GM21447 (cell line): Measurements from ENCODE around the gene ST7L.

Experiments used
- ATAC-seq: cut with Tn5 transposase; IDR thresholded peaks from one replicate; pipeline ENCODE4 v1.9.1; 2021; ENCODE audit not compliant: unreplicated experiment

Gene ST7L

DNA sequence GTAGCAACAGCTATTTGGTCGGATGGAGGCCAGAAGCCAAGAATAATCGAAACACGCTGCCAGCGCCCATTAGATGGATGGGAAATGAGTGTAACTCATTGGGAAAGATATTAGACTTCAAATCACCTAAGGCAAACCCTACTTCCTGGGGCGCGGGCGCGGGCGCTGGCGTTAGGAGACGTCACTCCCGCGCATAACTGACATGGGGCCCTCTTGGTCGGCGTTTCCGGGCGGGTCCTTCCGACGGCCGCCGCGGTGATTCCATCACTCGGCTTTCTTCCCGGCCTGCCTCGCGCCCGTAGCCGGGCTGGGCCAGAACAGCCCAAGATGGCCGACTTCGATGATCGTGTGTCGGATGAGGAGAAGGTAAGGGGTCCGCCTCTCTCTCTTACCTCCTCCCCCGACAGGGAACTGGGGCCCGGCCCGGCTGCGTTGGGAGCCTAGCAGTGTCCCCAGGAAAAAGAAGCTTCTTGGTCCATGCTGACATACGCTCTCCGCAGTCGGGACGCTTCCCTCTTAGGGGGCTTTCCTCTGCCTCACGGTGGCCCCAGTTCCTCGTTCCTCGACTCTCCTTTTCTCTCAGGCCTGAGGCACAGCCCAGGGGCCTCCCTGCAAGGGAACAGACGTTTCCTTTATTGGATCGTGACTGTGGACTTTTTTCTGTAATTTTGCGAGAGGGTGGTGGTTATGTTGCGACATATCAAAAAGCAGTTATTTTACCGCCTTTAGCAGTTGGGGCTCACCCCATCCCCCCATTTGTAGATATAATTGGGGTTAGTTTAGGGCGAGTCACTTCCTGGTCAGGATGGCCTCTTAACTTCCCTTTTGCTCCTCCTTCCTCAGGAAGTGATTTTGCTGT lies 806 bp upstream of the ST7L start, which contains the start of gene CAPZA1:
Gene CAPZA1 (plus strand): TSS at position 315 of the 859 bp plus-strand sequence. CDS start 13 bp downstream, at position 328.
- ATAC-seq = peak; percentile 78

DNA sequence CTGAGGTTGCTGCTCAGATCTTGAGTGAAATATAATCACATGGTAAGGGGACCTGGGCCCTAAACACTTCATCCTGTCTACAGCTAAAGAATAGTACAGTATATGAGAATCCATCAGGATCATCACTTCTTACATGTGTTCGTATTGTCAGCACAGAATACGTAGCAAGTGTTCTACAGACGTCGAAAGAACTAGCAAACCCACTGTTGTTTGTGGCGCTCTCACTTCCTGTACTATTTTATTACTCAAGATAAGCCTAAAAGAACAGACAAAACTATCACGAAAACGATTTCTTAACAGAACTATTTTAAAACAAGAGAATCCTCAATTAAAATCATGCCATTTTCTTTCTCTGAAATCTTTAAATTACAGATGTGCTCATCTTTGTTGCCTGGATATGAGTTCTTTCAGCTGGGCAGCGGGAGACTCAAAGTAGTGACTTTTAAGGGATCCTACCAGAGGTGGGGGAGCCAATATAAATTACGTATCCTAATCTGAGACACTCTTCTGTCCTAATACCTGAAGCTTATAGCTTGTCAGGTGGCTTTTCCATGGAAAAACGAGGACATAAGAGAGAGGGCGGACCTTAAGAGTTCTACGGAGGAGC lies 724 bp downstream of the ST7L start:
- ATAC-seq = no peak

DNA sequence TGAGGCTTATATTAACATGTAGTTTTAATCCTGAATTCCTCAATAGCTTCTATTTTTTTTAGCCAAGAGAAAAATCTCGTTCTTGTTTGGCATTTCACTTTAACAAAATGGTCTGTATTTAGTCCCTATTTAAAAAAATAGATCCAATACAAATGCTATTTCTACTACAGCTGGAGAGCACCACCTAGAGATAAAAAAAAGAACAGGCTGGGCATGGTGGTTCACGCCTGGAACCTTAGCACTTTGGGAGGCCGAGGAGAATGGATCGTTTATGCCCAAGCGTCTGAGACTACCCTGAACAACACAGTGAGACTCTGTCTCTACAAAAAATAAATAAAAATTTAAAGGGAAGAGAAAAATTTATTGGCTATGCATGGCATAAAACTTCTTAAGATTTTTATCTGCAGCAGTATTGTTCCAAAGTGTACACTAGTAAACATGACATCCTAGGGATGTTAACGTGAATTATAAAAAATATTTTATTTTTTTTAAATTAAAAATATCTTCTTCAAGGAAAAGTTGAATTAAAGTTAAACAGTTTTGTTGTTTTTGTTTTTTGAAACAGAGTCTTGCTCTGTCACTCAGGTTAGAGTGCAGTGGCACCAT lies 4.4 kb downstream of the ST7L start:
- ATAC-seq = no peak

DNA sequence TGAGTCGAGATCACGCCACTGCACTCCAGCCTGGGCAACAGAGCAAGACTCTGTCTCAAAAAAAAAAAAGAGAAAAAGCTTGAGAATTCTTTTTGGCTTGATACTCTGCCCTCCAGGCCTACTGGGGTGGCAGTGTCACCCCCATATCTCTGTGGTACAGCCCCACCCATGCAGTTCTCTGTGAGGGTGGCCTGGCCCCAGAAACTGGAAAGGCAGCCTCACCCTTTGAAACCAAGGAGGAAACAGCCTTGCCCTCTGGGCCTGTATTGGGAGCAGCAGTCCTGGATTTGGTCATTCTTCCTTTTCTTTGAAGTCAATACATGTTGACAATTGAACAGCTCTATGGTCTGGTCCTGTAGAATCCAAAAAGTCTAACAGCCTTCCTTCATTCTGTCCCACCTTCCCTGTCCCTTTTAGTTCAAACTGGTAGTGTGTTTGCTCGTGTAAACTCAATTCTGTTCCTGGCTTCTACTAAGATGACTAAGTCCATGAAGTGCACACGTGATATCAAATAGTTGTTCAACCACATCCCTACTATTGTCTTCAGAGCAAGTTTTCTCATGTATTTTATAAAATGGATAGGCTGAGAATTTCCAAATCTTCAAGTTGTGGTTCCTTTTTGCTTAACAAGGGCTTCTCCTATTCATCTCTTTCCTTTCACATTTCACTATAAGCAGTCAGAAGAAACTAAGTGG lies 13.2 kb downstream of the ST7L start:
- no peak for ATAC-seq

DNA sequence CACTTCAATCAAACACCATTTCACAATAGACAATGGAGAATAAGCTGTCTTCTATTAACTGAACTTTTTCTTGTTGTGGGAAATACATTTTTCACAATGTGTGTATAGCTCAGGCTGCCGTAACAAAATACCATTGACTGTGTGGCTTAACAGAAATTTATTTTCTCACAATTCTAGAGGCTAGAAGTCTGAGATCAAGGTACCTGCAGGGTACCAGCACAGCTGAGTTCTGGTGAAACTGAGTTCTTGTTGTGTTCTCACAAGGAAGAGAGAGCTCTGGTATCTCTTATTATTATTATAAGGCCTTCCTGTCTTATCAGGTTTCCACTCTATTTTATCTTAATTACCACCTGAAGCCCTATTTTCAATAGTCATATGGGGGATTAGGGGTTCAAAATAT lies 15.4 kb downstream of the ST7L start:
- no peak for ATAC-seq

DNA sequence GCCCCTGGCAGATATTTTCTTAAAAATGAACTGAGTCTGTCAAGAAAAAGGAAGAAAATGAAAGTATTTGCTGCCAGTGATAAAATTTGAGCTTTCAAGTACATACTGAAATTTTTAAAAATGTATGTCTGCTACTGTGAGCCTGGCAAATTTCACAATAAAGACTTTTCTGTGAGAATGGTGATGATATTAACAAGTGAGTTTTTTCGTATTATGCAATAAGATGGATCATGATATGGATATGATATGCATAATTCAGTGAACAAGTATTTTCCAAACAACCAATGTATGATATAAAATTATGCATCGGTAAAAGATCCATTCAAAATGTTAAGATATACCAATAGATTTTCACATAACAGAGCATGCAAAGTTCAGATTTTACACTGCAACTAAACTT lies 15.9 kb downstream of the ST7L start:
- ATAC-seq = no peak

DNA sequence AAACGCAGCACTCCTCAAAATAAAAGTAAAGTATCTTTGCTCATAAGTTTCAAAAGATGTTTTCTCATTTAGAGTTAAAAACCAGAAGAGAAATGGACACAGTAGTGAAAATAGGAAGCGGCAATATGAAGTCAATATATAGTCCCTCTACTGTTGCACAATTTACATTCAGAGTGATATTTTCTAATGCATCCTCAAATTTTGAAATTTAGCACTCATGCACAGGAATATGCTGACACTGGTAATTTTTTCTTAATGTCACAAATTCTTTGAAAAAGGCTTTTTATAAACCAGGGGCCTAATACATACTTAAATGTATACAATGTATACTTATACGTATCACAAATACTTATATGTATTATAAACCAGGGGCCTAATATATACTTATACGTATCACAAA lies 19.5 kb downstream of the ST7L start:
- no peak for ATAC-seq

DNA sequence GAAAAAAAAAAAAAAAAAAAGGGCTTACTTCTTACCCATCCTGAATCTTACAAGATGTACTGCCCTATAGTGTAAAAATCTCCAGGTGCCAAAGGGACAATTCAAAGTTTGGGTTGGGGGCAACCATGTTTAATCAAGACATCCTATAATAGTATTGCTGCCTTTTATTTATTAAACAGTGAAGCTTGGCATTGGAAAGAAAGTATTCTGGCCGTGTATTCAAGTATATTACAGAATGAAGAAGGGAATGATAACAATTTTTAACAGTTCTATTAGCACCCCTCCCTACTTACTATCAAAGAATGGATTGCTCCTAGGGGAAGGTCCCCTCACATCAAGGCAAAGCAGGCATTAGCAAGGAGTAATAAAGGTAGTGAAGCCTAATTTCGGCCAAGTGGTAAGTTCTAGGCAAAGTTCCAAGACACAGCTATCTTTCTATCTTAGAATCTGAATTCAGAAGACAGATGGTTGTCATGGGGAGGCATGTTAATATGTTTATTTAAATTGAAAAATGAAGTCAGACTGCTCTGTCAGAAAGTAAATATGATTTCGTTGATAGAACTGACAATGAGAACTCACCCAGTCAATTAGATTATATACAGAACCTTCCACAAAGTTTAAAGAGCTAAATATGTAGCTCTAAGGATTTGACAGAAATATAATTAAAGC lies 24.6 kb downstream of the ST7L start:
- no peak for ATAC-seq

DNA sequence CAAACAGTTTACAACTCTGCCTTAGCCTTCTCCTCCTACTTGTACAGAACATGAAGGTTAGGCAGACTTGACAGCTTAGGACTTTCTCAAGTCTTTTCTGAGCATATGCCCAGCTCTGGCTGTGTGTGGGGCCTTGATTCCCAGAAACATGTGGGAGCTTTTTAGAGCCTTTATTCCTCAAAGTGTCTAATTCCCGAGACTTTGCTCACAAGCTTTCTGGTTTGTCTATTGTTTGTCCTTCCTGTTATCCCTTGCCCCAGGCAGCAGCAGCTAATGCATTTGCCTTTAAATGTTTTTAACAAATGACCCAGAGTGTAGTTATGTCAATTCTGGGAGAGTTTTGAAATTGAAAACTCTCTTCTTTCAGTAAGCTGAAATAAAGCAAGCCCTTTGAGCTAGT lies 29.2 kb downstream of the ST7L start:
- ATAC-seq = no peak

DNA sequence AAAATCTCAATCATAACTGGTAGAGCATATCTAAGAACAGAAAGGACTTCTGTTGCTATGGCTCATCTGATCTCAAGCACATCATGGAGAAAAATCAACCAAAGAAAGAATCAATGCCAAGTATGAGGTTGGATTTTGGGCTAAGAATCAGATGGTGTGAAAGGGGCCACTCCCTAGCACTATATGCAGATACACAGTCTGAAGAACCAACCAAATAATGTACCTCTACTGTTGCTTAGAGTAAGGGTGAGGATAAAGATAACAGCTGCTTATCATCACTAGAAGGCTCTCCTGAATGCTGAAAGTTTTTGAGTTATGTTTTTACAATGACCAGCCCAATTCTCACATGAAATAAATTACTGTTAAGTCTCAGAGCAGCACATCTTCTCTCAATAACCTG lies 35.6 kb downstream of the ST7L start:
- ATAC-seq = no peak

DNA sequence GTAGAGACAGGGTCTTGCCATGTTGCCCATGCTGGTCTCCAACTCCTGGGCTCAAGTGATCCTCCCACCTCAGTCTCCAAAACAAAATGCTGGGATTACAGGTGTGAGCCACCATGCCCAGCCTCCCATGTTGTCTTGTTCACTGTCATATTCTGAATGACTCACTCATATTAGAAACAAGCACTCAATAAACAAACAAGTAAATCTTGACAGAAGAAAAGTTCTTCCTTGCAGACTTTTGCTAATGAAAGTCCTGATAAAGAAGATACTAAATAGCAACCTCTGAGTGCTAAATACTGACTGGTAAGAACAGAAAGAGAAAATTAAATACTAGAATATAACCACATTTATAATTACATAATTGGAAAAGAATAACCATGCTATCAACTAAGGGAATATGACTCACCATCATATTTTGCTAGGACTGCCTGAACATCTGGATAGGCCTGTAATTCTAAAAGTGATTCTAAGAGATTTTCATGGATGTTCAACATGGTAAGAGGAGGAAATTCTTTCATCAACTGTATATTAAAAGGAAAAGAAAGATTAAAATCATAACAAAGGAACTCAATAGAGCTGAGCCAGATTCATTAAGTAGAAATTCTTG lies 37.3 kb downstream of the ST7L start:
- no peak for ATAC-seq

DNA sequence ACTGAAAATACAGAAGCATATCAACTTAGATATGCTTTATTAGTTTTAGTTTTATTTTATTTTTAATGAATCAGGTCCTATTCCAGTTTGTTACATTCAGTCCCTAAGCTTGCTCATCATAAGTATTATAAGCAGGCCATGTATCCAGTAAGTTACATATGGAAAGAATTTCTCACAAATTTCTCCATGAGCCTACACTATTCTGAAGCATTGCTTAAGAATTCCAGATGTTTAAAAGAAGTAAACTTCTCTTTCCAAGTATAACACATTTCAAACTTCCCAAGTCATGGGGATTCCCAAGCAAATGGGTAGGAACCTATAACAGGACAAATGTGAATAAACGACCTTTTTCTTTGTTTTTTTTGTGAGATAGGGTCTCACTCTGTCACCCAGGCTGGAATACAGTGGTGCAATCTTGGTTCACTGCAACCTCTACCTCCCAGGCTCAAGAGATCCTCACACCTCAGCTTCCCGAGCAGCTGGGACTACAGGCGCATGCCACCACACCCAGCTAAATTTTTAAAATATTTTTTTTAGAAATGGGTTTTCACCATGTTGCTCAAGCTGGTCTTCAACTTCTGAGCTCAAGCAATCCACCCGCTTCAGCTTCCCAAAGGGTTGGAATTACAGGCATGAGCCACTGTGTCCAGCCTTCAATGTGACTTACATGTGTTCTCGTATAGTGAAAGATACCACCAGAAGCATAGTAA lies 39.0 kb downstream of the ST7L start:
- ATAC-seq = no peak

DNA sequence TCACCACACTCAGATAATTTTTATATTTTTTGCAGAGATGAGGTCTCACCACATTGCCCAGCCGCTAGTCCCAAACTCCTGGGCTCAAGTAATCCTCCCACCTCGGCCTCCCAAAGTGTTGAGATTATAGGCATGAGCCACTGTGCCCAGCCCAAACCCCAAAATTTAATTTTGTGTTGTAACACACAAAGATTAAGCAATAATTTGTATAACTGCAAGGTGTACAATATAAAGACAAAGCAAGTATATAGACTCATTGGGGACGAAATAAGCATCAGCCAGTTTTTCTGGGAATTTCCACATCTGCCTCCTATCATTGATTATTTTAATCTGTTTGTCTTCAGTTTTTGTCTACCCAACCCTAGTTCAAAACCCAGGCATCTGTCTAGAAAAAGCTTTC lies 42.7 kb downstream of the ST7L start:
- ATAC-seq = no peak

DNA sequence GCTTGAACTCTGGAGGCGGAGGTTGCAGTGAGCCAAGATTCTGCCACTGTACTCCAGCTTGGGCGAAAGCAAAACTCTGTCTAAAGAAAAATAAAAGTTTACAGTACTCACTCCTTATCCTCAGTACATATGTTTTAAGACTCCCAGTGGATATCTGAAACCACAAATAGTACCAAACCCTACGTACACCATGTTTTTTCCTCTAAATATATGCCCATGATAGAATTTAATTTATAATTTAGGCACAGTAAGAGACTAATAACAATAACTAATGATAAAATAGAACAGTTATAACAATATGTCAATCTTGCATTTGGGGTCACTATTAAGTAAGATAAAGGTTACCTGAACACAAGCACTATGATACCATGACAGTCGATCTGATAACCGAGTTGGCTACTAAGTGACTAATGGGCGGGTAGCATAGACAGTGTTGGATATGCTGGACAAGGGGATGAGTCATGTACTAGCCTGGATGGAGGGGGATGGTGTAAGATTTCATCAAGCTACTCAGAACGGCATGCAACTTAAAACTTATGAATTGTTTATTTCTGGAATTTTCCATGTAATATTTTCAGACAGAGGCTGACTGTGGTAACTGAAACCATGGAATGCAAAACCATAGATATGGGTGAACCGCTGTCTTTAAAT lies 43.7 kb downstream of the ST7L start:
- ATAC-seq = no peak

DNA sequence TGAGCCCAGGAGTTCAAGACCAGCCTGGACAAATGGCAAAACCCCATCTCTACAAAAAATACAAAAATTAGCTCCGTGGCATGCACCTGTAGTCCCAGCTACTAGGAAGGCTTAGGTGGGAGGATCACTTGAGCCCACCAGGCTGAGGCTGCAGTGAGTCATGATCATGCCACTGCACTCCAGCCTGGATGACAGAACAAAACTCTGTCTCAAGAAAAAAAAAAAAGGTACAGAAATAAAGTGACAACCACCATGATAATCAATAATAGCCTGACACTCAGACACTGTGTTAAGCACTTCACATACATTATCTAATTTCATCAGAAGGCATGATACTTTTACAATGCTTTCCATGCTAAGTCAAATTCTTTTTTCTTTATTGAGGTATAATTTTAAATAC lies 53.1 kb downstream of the ST7L start:
- ATAC-seq = no peak

DNA sequence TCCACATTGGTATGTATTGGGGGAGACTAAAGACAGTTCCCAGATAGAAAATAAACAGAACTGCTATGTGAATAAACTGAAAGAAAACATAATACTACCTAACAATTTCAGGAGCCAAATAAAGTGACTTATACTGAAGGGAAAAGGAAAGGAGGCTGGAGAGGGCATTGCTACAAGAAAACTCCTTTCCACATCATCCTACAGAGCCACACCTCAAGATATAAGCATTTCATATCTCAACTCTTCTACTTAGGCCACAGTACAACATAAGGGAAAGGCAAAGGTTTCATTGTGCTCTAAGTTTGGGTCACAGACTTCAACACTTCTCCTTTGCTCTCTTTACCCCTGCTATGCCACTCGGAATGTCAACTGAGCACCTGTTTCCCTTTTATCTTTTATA lies 54.9 kb downstream of the ST7L start:
- ATAC-seq = no peak

DNA sequence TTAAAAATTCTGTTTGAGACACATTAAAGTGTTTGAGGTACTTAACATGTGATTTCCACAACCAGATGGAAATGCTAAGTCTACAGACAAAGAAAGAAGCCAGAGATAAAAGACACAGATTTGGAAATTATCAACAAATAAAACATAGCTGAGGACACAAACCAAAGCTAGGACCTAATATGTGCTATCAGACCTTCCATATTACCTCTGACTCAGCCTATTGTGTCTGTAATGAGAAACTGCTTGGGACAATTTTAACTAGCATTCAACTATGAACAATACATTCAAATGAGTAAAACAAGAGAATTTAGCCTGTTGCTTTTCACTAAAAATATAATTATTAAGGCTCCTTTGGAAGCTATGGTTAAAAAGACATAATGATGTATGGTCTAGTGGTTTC lies 55.6 kb downstream of the ST7L start:
- ATAC-seq = no peak

DNA sequence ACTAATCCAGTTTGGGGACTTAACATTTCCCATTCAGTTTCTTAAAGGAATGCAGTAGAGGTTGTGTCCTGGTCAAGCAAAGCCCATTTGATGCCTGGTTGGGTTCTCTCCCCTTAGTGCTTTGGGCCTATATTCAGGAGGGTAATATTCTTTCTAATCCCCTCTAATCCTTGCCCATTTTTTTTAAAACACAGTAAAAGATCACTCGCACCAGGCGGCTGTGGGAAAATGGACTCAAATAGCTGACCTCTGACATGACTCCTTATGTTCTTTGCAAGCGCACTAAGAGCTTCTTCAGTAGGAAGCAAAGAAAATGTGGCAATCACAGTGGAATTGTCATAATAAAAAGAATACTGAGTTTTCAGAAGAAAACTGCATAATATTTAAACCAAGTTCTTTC lies 60.3 kb downstream of the ST7L start:
- no peak for ATAC-seq

DNA sequence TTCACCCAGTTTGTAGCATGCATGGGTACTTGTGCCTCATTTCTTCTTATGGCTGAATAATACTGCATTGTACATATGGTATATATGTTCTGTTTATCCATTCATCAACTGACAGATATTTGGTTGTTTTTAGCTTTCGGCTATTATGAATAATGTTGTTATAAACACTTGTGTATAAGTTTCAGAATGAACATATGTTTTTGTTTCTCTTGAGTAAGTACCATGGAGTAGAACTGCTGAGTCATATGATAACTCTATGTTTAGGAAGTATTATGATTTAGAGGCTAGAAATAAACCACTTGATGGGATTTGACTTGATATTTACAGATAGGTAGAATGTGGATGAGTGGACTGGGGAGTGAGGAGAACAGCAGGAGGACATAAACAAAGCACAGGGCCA lies 61.6 kb downstream of the ST7L start:
- ATAC-seq = no peak

DNA sequence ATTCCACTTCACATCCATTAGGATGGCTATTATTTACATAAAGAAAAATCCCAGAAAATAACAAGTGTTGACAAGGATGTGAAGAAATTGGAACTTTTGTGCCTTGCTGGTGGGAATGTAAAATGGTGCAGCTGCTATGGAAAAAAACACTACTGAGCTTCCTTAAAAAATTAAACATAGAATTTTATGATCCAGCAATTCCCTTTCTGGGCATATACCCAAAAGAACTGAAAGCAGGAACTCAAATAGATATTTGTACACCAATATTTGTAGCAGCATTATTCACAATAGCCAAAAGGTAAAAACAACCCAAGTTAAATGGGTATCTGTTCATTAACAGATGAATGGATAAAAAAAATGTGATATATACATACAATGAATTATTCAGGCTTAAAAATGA lies 64.5 kb downstream of the ST7L start:
- ATAC-seq = no peak
